COLO668 (cell line): ENCODE results near the gene PKDREJ.
"Not testable (repeated sequence)": the region's sequence is repeated elsewhere in the genome, so short reads cannot be mapped to it uniquely, and the experiment has no call there.

Source experiments
- DNase-seq: peaks from one replicate; lab custom pipeline; 2025; ENCODE audit not compliant: unreplicated experiment; lab: John Stamatoyannopoulos, UW

PKDREJ gene

GRCh38 chr22:46263216-46263590, at the start of gene PKDREJ:
PKDREJ (minus strand) TSS chr22:46263343; CDS start chr22:46263322, 21 bp downstream.
- DNase-seq = no peak

- DNase-seq = not testable (repeated sequence)
Observed at GRCh38 chr22:46312848-46313247, 49.7 kb upstream of the PKDREJ start.

- no peak for DNase-seq
Observed at GRCh38 chr22:46312056-46312455, 48.9 kb upstream of the PKDREJ start.

GRCh38 chr22:46309526-46310085, 46.5 kb upstream of the PKDREJ start:
- DNase-seq = no peak

GRCh38 chr22:46308283-46308988, 45.3 kb upstream of the PKDREJ start:
- no peak for DNase-seq

- no peak for DNase-seq
Observed at GRCh38 chr22:46303347-46303965, 40.3 kb upstream of the PKDREJ start.

- DNase-seq = no peak
Observed at GRCh38 chr22:46300491-46300890, 37.3 kb upstream of the PKDREJ start.

- no peak for DNase-seq
Observed at GRCh38 chr22:46299101-46299500, 36.0 kb upstream of the PKDREJ start.

GRCh38 chr22:46297151-46297812, 34.1 kb upstream of the PKDREJ start:
- DNase-seq = peak; percentile 30

- DNase-seq = peak; percentile 99
Observed at GRCh38 chr22:46296257-46297150, 33.4 kb upstream of the PKDREJ start, which contains the start of gene GTSE1. GTSE1 (plus strand) TSS chr22:46296870; CDS start chr22:46297401, 531 bp downstream.

GRCh38 chr22:46295277-46295971, 32.3 kb upstream of the PKDREJ start:
- DNase-seq = no peak

GRCh38 chr22:46294784-46295183, 31.6 kb upstream of the PKDREJ start:
- DNase-seq = no peak

- DNase-seq = no peak
Observed at GRCh38 chr22:46293577-46294260, 30.6 kb upstream of the PKDREJ start.

GRCh38 chr22:46292732-46293131, 29.6 kb upstream of the PKDREJ start:
- DNase-seq = no peak

GRCh38 chr22:46292173-46292572, 29.0 kb upstream of the PKDREJ start:
- DNase-seq = no peak

GRCh38 chr22:46290843-46291785, 28.0 kb upstream of the PKDREJ start:
- no peak for DNase-seq

GRCh38 chr22:46290121-46290842, 27.1 kb upstream of the PKDREJ start:
- no peak for DNase-seq
